NCI-H82 treated with DMSO at 0.1 percent for 48 hours (cell line): ENCODE results near the gene DTL.

Experiments
- DNase-seq: peaks from one replicate; lab custom pipeline; 2025; ENCODE audit not compliant: unreplicated experiment; lab: John Stamatoyannopoulos, UW

Gene DTL

DNA sequence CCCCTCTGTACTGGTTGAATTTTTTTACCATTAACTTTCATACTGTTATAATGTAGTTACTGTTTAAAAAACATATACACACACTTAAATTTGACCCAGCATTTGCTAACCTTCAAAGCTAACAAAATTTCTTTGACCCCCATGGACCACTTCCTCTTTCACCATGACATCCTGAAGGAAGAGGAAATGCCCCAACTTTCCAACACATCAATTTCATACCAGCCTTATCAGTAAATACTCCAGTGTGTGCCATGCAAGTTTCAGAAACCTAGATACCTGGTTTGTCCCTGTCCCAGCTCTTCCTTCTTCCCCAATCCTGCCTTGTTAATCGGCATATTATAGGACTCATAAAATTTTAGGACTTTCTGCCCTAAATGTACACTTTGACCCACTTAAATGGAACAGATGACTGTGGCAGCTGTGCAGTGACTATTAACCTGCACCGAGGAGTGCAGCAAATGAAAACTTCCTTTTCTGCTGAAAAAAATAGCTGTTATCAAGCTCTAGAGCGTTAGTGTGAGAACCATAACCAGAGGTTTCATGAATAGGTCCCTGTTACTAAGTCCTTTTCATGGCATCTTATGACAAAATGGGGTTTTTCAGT lies 54.1 kb downstream of the DTL start:
- no peak for DNase-seq

DNA sequence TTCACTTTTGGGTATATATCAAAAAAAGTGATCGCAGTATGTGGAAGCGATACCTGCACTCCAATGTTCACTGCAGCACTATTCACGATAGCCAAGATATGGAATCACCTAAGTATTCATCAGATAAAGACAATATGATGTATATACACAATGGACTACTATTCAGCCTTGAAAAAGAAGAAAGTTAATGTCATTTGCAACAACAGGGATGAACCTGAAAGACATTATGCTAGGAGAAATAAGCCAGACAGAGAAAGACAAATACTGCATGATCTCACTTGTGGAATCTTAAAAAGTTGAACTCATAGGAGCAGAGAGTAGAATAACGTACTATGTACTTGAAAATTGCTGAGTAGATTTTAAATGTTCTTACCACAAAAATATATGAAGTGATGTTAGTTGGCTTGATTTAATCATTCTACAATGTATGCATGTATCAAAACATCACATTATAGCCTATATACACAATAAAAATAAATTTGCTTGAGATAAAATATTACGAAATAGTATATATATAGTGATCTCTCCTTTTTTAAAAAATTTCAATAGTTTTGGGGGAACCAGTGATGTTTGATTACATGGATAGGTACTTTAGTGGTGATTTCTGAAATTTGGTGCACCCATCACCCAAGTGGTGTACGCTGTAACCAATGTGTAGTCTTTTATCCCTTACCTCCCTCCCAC lies 56.0 kb downstream of the DTL start:
- no peak for DNase-seq

DNA sequence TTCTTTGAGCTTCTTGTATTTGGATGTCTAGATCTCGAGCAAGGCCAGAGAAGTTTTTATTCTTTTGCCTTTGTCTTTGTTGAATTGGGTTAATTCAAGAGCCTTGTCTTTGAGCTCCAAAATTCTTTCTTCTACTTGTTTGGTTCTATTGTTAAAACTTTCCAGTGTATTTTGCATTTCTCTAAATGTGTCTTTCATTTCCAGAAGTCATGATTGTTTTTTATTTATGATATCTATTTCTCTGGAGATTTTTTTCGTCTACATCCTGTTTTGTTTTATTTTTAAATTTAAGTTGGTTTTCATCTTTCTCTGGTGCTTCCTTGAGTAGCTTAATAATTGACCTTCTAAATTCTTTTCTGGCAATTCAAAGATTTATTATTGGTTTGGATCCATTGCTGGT lies 61.8 kb downstream of the DTL start:
- DNase-seq, result no peak

DNA sequence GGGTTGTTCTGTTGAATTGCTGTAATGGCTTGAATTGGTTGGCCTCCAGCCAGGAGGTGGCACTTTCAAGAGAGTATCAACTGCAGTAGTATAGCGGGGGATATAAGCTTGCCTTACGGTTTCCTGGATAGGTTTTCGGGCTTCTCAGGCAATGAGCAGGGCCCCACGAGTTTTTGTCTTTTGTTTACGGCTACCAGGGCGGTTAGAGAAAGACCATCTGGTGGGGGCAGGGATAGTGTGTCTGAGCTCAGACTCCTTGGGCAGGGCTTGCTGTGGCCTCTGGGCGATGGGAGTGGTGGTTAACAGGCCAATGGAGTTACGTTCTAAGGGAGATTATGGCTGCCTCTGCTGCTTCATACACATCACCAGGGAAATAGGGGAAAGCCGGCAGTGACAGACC lies 62.8 kb downstream of the DTL start:
- no peak for DNase-seq

DNA sequence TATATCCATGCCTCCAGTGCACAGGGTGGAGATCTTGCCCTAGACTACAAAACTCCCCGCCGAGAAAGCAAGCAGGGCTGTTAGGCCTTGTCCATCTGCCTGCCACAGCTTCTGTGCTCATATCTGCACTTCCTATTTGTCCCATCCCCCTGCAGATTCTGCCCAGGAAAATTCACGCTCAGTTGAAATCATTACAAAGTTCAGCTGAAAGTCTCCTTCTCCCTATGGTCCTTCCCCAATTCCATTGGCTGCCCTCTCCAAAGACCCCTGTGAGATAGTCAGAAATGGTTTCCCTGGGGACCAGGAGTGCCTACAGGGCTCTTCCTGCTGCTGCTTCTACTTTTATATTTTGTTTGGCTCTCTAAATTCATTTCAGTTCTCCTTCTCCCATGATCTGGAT lies 63.2 kb downstream of the DTL start:
- no peak for DNase-seq

DNA sequence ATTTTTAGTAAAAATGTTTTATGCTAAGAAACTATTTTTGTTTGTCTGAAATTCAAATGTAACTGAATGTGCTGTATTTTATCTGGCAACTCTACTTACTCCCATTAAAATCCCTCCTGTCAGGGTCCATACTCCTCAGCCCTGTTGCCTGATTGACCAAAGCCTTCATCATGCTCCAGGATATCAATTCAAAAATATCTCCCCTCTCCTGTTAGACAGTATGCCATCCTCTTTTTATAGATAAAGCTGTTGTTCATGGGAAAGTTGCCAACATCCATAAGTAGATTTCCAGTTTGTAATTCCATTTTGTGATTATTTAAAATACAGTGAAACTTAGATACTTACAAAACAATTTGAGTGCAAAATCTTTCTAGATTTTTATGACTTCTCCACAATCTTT lies 65.7 kb downstream of the DTL start:
- DNase-seq, result no peak

DNA sequence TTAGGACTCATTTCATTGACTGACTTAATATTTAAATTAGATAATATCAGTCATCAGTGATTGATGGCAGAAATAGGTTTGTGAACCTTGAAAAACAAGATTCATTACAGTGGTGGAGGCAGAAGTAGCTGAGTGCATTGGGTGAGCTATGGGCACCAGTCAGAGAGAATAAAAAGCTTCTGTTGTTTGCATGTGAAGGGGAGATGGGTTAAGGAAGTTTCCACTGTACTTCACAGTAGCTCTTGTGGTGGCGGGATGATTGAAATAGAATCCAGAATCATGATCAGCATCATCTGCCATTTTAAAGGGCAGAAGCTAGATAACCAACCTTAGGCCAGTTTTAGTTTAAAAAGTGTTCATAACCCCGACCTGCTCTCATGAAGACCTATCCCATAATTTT lies 66.2 kb downstream of the DTL start:
- DNase-seq, result no peak

DNA sequence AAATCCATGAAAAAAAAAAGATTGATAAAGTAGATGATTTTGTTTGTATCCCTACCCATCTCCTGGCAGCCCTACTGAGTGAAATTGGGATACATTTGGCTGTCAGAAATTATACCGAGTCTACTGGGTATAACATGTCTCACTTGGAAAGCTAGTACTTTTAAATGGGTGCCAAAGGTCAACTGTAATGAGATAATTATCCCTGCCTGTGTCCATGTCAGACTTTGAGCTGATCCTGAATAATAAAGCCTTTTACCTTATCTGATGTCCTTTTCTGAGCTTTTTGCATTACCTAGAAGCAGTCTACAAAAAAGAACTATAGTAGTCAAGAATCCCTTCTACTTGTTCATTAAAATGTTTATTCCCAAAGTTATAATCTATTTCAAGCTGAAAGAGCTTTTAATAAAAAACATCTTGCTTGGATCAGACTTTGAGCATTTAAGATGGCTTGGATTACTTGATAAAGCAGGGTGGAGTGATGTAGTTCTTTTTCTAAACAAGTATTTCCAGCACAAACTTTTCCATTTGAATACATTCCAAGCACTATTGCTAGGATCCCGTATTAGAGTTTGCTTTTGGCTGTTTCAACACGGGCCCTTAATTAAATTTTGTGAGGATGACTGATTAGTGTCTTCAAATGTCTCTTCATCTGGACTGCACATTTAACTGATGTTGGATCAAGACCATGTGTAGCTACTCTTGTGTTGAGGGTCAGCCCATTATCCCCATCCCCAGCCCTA lies 69.2 kb downstream of the DTL start:
- DNase-seq, result no peak

DNA sequence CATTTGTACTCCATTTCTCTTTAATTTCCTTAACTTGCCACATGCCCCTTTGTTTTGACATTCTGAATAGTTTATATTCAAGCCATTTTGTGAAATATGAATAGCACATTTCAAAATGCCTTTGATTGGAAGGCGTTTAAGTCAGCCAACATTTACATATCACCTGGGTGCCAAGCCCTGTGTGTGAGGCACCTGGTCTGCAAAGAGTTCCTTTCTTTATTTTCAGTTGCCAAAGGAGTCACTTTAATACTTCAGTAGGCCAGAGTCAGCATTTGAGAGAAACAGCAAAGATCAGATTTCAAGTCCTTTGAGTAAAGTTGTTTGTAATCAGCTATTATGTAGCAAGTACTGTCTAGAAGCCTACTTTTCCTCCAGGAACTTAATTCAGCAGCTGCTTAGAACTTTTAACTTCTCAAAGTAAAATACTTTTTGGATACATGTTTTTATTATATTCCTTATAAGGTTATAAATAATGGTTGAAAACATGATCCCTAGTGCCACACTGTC lies 70.8 kb downstream of the DTL start:
- no peak for DNase-seq

DNA sequence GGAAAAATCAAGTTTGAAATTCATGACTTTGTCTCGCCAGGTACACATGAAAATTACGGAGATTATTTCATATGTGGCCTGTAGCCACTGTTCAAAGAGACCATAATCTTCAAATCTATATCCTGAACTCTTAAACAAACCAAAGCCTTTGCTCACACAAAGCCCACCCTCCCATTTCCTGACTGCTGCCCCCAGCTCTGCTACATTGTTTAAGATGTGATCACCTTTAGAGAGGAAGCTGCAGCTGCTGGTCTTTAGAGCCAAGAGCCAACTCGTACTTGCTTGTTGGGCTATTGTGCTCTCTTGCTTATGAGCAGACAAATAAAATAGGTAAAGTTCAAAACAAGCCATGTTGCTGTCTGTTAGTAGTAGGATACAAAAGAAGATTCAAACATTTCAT lies 71.9 kb downstream of the DTL start:
- no peak for DNase-seq

DNA sequence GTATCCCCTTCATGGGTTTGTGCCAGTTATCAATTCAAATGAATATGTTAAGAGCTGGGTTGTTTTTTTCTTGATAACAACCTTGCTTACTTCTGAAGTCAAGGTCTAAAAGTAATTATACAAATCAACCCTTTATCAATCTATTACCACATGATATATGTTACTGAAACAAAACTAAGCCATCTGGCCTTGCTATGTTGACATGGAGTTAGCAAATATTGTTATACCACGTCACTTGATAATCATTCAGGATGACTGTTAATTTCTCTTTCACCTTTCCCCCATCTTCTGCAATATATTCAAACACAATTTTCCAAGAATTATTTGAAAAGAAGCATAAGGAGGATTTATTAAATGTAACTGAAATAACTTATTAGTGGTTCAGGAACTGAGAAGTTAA lies 72.6 kb downstream of the DTL start:
- no peak for DNase-seq

DNA sequence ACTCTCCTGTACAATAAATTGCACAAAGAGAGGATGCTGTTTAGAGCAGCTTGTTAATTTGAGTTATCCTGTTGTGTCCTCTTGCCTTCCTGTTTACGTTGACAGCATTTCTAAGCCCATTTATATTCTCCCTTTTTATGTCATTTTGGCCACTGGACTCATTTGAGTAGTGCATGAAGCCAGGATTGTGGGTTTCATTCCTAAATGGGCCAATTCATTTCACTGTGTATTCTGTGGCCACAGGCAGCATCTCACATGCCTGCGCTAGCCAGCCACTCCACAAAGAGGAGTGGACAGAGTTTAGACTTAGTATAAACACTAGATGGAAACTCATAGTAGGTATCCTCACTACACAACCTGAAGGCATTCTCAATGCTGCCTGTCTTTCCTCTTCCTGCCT lies 73.4 kb downstream of the DTL start:
- DNase-seq, result no peak

DNA sequence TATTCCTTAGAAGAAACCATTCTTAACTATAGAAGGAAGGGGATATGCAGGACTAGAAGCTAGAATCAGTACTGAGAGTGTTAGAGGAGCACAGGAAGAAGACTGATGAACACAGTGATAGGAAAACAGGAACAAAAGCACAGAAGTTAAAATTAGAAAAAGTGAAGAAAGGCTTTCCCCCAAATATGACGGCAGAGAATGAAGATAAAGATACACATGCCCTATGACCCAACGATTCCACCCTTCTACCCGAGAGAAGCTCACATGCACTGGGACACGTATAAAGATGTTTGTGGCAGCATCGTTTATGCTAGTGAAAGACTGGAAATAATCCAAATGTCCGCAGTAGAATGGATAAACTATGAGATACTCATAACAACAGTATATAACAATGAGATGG lies 74.2 kb downstream of the DTL start:
- DNase-seq, result no peak

DNA sequence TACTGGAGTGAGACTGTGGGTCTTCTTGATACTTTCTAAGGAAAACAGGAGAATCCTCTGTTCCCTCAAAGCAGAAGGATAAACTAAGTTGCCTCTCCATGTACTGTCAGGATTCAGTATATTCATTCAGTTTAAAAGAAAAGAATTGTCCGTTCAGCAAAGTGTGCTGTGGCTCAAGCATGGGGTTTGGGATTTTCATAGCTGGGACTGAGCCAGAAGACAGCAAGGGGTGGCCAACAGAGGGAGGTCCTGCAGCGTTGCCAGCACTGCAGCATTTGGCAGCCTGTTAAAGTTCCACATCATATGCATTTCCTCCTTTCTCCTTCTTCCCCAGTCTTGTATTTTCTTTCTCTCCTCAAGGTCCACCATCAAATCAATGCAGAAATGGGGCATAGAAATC lies 75.1 kb downstream of the DTL start:
- DNase-seq, result no peak

DNA sequence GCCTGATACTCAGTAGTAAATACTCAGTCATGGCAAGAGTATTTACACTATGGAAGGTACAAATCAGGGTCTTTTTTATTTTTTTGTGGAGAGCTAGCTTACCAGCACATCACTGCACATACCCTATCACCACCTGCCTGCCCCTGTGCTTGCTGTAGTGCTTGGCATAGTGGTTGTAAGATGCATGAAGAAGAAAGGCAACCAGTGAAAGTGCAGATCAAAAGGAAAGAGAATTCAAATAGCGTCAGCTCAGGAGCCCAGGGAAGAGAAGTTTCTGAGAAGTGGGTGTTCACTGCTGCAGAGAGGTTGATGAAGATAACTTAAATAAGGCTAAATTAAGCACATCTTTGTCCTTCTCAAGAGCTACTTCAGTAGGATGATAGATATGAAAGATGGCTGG lies 76.0 kb downstream of the DTL start:
- no peak for DNase-seq

DNA sequence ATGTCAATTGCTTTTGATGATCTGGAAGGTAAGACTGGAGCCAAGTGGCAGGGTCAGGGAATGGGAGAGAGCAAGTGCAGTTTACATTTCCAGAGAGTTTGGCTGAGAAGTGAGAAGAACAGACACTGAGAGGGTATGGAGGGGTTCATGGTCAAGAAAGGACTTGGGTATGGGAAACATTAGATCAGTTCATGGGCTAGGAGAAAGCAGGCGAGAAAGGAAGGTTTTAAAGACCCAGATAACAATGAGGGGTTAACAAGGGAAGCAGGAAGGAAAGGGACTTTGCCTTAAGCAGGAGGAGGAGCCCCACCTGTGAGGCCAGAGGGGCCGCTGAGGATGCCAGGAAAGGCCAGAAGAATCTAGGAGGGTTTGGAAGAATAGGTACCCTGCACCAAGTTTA lies 78.2 kb downstream of the DTL start:
- DNase-seq, result no peak

DNA sequence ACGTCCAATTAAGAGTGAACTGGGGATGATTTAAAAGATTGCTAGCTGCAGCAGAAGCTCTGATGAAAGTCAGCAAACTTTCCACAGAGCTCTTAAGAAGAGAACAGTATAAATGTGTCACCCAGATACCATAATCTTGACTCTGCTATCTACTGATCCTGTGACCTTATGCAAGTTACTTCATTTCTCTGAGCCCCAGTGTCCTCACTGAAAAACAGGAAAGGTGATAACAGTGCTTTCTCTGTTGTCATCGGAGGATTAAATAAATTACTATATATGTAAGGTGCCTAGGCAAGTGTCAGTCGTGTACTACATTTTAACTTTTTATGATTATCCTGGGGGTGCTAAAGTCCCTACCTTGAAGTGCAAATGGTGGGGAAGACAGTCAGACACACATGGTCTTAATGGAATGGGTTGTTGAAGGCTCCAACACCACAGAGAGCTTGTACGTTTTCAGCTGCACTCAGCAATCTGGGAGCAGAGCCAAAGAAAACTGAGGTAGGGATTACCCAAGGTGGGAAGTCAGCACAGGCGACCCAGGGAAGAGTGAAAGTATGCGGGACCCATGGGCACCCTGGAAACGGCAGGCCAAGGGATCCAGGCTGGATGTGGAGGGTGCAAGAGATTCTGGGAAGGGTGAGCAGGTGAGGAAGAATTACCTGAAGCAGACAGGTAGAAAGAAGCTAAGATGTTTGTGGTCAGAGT lies 82.8 kb downstream of the DTL start:
- DNase-seq, result no peak

DNA sequence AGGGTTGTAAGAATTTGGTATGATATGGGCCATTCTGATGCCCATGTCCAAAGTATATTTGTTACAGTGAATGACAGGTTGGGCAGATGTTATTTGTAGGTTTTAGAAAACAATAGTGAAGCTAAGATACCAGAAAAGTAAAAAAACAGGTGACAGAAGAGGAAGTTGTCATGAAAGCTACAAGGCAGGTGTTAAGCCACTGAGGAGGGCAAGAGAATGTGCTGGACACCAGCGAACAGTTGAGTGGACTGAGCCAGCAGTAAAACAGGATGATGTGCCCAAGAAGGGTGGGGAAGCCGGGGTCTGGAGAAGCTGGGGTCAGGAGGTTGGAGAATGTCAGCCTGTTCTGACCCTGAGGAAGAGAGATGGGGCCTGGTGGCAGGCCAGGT lies 83.3 kb downstream of the DTL start:
- no peak for DNase-seq

DNA sequence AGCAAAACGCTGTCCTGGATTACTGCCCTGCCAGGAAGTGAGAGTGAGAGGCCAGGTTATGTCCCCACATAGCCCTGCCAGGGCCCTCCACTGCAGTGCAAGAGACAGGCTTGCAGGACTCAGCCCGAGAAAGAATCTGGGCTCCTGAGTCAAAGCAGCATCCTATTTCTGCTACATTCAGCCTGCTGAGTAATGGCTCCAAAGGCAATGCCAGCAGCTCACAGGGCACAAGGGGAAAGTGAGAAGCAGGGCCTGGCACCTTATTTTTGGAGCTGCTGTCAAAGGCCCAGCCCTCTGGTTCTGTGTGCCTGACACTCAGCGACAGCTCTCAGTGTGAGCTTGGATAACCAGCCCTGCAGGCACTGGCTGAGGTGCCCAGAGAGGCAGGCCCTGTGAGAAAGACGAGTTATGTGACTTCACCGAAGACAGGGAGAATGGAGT lies 83.9 kb downstream of the DTL start:
- DNase-seq, result no peak

DNA sequence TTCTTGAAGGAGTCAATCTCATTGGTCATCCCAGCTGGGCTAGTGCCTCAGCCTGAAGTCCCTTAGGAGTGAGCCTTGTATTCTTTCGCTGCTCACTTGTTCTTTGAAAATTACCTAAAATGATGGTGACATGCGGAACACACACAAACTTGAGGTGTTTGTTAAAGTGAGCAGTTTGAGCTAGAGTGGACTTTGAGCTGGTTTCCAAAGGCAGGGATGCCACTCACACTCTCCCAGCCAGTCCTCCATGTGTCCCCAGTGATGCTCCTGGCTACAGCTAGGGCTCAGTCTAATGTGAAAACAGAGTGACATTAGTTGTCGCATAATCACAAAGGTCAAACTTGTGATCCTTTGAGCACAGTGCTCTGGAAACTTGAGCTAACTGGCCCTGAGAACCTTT lies 84.3 kb downstream of the DTL start:
- no peak for DNase-seq

DNA sequence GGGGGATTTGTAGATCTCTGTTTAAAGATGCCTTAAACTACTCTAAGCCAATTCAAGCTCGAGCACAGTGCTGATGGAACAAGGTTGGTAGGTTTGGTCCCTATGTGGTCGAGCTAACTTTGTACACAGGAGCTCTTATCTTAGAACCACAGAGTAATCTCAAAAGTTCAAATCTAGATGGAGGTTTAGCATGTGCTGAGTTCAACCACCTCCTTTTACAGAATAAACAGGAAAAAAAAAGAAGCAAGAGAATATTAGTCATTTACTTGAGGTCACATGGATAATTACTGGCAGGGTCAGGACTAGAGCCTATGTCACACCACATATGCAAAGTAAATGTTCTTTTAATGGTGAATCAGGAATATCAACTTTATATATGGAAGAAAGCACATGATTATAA lies 86.2 kb downstream of the DTL start:
- no peak for DNase-seq
